ENCODE results near the gene SVIL.

GRCh38 chr10:29559996-29560395 is 74.8 kb downstream of the SVIL start:
- peak; percentile 57 for TF ChIP-seq POLR2AphosphoS5 (IDR thresholded peaks at IDR 0.05)
- TF ChIP-seq CTCF (IDR thresholded peaks at IDR 0.05) = no peak
- no peak for TF ChIP-seq POLR2A (IDR thresholded peaks at IDR 0.05)
